Bronchial epithelial cell (primary cell): ENCODE results near the gene ASPN. TPM values are rescaled to one million over a fixed set of nuclear protein-coding genes. Genes with fewer than 3 reads are reported as not detected.

Source experiments
- DNase-seq: peaks from one replicate; pipeline ENCODE4 v3.0.0-alpha.2; 2010; ENCODE audit warnings: low read depth
- FAIRE-seq: peaks from 2 replicates; lab custom pipeline; 2011; peaks lifted over from hg19 to GRCh38; lab: Jason Lieb, UNC
- H3K27me3 ChIP-seq: 2 replicates; pipeline ENCODE4 v1.5.1; 2011; ENCODE audit warnings: low read length; ENCODE audit not compliant: control insufficient read depth, insufficient read depth
- H3K36me3 ChIP-seq: 2 replicates; pipeline ENCODE4 v1.5.1; 2011; ENCODE audit warnings: low read length; ENCODE audit not compliant: control insufficient read depth, insufficient read depth
- H3K4me3 ChIP-seq: 2 replicates; pipeline ENCODE4 v1.5.1; 2011; ENCODE audit warnings: mild to moderate bottlenecking, low read depth, low read length, control low read depth
- total RNA-seq: library from RNA; depleted of rRNA; stranded (reverse); fragments of >200 nt; gene quantifications from 2 replicates; pipeline ENCODE4 v1.2.1, GENCODE V29; 2014
- TF ChIP-seq, protein P1 (sequence below): IDR thresholded peaks from 2 replicates; pipeline ENCODE4 v1.5.1; 2011; ENCODE audit warnings: mild to moderate bottlenecking, moderate library complexity, low read length, control low read depth, inconsistent platforms; ENCODE audit not compliant: insufficient read depth, severe bottlenecking

The ASPN gene
- total RNA-seq, 1 donor from 2014 or later: not detected

DNA sequence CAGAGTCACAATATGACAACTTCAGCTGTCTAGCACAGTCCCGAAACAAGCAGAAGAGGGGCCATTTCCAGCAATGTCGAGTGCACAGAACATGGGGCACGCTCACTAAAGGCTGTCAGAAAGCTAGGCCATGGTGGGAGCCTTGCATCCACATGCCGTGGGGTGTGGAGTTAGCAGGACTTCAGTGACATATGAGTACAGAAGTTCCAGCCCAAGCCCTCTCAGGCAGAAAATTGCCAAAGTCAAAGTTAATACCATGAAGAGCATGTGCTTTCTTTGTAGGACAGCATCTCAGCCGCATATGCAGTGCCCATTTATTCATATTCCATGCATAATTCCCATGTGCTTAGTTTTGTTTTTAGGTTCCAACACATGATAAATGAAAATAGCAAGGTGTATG, 26.7 kb upstream of the ASPN start:
- DNase-seq (no peak), FAIRE-seq (no peak)
- Histone ChIP-seq H3K4me3 (no peak overlapping the region), H3K36me3 (no peaks in the 10 kb centered on the region), H3K27me3 (no peaks in the 10 kb centered on the region)
- TF ChIP-seq, protein P1, sequence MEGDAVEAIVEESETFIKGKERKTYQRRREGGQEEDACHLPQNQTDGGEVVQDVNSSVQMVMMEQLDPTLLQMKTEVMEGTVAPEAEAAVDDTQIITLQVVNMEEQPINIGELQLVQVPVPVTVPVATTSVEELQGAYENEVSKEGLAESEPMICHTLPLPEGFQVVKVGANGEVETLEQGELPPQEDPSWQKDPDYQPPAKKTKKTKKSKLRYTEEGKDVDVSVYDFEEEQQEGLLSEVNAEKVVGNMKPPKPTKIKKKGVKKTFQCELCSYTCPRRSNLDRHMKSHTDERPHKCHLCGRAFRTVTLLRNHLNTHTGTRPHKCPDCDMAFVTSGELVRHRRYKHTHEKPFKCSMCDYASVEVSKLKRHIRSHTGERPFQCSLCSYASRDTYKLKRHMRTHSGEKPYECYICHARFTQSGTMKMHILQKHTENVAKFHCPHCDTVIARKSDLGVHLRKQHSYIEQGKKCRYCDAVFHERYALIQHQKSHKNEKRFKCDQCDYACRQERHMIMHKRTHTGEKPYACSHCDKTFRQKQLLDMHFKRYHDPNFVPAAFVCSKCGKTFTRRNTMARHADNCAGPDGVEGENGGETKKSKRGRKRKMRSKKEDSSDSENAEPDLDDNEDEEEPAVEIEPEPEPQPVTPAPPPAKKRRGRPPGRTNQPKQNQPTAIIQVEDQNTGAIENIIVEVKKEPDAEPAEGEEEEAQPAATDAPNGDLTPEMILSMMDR: no peak

DNA sequence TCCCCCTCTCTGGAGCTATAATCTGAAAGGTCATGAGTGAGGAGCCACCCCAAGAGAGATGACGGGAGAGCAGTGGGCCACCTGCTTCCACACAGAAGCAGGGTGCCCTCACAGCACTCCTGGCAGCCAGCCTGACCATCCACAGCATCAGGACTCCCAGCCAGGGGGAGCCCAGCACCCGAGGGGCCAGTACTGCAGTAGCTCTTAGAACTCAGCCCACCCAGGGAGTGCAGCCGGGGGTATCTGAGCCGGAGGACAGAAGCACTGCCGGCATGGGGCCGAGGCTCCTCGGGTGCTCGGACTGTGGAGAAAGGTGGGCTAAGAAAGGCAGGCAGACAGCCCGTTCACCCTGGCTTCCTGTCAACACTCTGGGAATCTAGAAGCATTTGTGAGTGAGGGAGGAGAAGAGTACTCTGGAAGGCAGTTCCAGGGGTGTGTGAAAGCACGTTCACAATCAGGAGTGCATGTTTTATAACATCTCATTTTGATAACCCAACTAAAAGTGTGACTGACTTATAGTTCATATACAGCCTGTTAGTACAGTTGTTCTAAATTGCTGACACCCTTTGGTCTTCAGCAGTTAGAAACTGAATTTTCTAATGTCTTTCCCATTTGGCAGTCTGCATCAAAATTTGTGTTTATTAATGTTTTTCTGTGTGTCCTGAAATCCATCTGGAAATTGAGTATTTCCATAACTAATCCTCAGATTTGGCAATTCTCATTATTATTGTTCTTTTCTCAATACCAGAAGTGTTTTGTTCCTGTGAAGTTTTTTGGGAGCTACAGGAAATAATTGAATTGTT, 25.9 kb upstream of the ASPN start:
- DNase-seq (no peak), FAIRE-seq (no peak)
- Histone ChIP-seq H3K36me3 (no peaks in the 10 kb centered on the region), H3K4me3 (no peak overlapping the region), H3K27me3 (no peaks in the 10 kb centered on the region)
- TF ChIP-seq, protein P1: no peak

DNA sequence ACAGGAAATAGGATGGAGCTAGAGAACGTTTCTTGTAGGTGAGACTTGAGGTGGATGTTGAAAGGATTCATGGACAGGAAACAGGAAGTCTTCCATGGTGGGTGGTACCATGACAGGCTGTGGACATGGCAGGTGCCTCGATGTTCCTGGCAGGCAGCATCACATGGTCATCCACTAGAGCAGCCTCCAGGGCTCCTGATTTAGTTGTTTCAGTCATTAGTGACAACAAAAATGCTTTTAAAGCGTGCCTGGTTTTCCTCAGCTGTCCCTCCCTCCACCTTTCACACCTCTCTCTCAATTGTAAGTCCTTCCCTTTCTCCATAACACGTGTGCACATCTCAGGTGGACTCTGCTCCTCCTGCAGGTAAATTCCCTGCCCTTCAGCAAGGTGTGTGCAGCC, 25.2 kb upstream of the ASPN start:
- TF ChIP-seq, protein P1: no peak
- no peaks in the 10 kb centered on the region for H3K36me3 ChIP-seq
- no peak overlapping the region for H3K4me3 ChIP-seq
- no peaks in the 10 kb centered on the region for H3K27me3 ChIP-seq
- DNase-seq (no peak), FAIRE-seq (no peak)

DNA sequence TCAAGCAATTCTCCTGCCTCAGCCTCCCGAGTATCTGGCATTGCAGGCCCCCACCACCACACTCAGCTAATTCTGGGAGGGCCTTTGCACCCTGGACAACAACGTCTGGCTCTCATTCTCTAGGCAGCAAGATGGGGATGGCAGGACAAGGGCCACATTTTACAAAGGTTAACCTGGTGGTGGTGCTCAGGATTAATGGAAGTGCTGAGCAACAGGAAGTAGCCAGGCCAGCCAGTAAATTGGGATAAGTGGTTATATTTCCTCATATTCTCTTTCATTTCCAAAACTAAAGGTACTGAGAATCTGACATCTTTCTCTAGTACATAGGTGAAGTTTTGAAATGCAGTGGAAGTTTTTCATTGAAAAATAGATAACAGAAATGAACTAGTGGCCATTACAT, 24.7 kb upstream of the ASPN start:
- DNase-seq: no peak
- H3K27me3 ChIP-seq: no peaks in the 10 kb centered on the region
- no peaks in the 10 kb centered on the region for H3K36me3 ChIP-seq
- no peak for FAIRE-seq
- TF ChIP-seq, protein P1: no peak
- H3K4me3 ChIP-seq: no peak overlapping the region

DNA sequence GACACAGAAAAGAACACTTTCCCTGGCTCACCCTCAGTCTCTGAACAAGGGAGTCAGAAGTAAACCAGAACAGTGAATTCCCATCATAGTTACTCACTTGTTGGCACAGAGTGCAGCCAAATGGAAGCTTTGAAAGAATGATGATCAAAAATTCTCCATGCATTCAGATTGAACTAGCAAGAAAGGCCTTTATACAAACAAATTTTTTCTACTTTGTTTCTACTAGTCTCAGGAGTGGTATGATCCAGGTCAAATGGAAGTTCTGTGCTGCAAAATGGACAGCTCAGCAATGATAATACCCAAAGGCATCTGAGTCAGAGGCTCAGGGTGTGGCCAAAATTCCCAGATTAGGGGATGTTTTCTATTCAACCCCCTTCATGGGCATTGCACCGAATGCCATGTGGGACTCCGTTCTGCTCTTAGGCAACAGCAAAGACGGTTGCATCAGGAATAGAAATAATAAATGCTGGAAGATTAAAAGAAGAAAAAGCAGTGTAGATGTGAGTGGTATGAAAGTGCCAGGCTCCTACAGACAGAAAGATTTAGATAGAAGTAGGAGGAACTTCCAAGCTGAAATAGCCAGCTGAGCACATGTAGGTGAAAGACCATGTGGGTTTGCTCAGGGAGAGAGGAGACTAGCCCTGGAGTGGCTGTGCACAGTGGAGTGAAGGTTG, 24.0 kb upstream of the ASPN start:
- Histone ChIP-seq H3K4me3 (peak overlapping the region; percentile 7), H3K27me3 (no peaks in the 10 kb centered on the region), H3K36me3 (no peaks in the 10 kb centered on the region)
- TF ChIP-seq, protein P1: no peak
- FAIRE-seq: no peak
- DNase-seq: peak; percentile 93
